Hematopoietic multipotent progenitor cell treated with erythropoietin and hydrocortisone succinate and interleukin-3 and kit ligand, for 17 days (in vitro differentiated cells): ENCODE data around the gene MKLN1.
"Not testable (repeated sequence)": the region's sequence is repeated elsewhere in the genome, so short reads cannot be mapped to it uniquely, and the experiment has no call there.

Source experiments
- DNase-seq: peaks from one replicate; pipeline ENCODE4 v3.0.0-alpha.2; 2015; ENCODE audit warnings: low spot score

Gene MKLN1

DNA sequence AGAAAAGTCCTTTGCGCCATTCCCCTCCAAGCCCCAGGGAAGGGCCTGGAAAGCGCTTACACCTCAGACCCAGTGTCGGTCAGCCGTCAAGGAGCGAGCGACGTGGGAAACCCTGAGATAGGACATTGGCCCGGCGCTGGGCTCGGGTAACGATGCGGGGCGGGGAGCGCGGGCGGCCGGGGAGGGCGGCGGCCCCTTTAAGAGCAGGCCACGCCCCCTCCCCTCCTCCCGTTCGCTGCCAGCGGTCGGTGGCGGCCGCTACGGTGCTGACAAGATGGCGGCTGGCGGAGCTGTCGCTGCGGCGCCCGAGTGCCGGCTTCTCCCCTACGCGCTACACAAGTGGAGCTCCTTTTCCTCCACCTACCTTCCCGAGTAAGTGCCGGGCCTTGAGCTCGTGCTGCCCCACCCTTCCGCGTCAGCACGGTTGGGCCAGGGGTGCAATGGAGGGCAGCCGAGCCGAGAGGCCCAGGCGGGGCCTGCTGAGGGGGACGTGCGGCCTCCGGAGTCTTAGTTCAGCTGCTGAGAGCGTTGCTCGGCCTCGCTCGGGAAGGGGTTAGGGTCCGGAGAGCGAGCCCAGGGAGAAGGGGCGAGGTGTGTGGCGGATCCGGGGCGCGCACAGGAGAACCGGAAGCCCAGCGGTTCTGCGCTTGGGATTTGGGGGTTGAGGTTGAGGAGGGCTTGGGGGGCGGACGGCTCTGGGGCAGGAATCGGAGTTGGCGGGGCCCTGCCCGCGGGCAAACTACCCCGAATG, at the start of gene MKLN1:
TSS of gene MKLN1 (plus strand) at position 251 of the 751 bp plus-strand sequence. CDS start at position 275, 24 bp downstream.
- DNase-seq, result peak; percentile 93

DNA sequence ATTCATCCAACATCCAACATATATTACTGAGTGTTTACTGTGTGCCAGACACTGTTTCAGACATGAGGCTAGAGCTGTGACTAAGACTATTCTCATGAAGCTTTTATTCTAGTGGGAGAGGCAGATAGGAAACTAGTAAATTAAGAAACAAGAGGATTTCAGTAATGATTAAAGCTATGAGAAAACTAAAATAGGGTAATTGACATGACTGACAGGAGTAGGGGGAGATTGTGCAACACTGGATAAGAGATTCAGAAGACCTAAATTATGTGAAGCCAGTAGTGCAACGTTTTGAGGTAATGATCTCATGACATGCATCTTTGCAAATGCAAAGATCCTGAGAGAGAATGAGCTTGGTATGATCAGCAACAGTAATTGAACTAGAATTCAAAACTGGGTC, 48.6 kb upstream of the MKLN1 start:
- no peak for DNase-seq

DNA sequence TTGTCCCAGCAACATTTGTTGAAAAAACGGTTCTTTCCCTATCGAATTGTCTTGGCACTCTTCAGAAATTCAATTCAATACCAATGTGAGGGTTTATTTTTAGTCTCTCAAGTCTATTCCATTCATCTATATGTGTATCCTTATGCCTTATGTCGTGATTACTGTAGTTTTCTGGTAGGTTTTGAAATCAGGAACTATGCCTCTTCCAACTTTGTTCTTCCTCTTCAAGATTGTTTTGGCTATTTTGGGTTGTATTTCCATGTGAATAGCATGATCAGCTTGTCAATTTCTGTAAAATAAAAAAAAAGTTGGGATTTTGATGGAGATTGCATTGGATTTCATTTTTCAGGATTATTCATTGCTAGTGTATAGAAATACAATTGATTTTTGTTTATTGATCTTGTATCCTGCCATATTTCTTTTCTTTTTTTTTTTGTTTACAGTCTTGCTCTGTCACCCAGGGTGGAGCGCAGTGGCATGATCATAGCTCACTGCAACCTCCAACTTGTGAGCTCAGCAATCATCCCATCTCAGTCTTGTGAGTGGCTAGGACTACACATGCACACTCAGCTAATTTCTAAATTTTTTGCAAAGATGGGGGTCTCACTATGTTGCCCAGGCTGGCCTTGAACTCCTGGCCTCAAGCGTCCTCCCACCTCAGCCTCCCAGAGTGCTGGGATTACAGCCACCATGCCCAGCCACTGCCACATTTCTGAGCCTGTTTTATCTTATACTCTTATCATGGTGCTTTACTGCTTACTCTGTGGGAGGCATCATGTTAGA, 46.2 kb upstream of the MKLN1 start:
- DNase-seq, result no peak

DNA sequence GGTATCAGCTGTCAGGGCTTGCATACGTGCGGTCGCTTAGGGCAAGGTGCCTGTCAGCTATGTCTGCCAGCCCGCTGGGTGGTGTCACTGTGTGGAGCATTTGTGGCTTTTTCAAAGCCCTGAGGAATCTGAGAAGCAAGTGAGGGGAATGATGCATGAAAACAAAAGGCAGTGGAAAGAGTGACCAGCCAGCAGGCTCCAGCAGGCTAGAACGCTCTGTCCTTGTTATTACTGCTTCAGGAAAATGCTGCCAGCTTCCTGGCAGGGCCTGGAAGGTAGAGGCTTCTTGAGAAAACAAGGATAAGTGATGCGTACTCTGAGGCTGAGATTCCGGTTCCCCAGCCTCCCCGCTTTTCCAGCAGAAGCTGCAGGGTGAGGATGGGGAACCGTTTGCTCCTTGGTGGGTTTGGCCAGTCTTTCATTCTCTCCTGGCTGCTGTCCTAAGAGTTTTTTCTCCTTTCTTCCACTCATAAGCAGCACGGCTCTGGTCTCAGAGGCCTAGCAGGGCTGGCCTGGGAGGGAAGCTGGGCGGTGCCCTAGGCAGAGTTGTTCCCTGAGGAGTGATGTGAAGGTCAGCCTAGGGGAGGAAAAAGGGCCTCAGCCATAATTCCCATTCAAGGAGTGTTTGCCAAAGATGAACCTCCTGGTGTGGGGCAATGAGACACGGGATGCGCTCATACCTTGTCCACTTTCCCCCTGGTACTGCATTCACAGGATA, 42.8 kb upstream of the MKLN1 start:
- DNase-seq, result no peak

DNA sequence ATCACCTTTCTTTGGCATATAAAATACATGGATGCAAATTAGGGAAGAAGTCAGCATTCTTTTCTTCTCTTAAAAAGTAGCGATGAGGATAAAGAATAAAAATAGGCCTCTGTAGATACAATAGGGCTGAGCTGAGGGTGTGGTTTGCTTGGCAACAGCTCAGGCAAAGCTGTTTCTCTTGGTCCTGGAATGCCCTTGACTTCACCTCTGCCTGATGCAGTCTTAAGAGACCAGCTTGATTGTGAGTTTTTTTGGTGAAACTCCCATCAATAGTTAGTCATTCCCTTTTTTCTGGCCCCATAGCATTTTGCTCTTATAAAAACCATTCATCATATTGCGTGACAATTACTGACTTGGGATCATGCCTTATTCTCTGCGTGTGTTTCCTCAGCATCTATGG, 42.1 kb upstream of the MKLN1 start:
- no peak for DNase-seq

DNA sequence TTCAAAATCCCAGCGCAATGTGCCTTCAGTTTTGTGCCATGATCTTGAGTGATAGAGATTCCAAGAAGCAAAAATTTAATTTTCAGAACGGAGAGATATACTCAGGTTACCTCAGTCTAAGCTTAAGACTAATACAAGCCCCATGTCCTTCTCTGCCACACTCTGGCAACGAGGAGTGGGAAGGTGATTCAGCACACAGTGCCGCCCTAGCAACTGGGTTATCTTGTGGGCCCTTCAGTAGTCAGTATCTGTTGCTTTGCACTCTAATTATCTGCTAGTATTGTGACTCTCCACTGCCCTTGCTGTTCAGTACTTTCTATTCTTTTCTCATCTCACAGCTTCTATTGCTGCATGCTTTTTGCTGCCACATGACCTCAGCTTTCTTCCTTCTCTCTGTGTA, 39.2 kb upstream of the MKLN1 start:
- peak; percentile 43 for DNase-seq

DNA sequence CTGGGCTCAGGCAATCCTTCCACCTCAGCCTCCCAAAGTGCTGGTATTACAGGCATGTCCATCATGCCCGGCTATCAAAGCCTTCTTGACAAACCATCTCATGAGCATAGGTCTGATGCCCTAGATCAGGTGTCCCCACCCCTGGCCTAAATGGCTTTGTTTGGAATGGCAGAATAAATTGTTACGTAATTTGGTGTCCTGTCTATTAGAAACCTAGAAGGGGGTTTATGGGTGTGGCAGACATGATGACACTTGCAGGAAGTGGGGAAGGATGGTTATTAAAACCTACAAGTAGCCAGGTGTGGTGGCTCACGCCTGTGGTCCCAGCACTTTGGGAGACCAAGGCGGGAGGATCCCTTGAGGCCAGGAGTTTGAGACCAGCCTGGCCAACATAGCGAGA, 38.6 kb upstream of the MKLN1 start:
- no peak for DNase-seq

DNA sequence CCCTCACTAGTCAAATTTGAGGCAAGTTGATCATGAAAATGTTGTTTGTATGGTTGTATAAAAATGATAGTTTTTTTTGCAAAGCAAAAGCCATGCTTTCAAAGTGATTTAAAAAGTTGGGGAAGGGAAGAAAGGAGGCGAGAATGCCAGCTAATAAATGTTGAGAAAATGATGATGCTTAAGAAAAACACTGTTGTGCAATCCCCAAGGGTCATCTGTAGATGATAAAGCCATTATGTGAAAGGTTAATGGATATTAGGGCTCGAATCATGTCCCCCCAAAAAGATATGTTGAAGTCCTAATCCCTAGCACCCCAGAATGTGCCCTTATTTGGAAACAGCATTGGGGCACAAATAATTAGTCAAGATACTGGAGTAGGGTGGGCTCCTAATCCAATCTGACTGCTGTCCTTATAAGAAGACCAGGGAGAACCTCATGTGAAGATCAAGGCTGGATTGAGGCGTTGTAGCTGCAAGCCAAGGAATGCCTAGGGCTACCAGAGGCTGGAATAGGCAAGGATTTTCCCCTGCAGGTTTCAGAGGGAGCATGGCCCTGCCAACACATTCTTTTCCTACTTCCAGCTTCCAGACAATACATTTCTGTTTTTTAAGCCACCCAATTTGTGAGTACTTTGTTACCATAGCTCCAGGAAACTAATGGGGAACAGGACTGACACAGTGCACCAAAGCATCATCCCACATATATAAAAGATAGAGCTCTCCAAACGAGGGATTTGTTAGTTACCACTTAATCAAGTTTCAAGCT, 35.4 kb upstream of the MKLN1 start:
- no peak for DNase-seq

DNA sequence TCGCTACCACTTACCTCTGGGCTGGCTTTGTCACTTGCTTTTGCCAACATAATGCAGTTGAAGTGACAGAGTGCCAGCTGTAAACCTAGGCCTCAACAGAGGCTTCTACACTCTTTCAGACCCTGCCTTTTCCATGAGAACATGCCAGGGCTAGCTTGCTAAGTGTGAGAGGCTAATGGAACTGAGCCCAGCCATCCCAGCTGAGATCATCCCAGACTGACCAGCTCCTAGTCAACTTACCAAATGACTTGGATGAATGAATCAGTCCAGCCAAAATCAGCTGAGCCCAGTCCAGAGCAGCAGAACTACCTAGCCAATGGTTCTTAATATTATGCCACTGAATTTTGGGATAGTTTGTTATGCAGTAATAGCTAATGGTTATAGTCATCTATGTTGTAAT, 34.7 kb upstream of the MKLN1 start:
- no peak for DNase-seq

DNA sequence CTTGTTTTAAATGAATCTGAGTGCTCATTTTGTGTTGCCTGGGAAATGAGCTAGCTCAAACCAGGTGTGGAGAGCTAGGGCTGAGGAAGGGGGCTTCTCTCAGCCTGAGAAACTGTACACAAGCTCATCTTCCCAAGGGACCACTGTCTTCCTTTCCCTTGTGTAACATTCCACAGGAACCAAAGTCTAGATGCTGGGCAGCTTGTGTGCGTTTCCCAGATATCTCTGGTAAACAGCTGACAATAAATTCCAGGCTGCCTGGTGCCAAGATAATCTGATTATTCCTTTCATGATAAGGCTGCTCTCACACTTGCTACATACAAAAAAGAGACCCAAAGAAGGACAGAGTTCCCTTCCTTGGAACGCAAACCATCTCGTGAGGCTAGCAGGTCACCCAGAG, 33.1 kb upstream of the MKLN1 start:
- no peak for DNase-seq

DNA sequence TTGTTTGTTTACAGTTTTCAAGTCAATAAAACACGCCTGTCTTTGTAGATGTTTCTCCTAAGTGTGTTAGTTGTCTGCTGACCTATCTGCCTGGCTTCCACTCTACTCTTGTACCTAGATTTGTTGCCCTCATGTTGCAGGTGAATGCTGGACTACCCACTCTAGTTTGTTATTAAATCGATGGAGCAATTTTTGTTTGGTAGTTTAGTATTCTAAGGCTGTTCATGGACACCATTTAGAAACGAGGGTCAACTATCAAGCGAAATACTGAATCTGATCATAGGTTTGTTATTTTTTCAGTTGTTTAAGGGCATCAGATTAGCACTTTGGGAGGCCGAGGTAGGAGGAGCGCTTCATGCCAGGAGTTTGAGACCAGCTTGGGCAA, 29.1 kb upstream of the MKLN1 start:
- no peak for DNase-seq

DNA sequence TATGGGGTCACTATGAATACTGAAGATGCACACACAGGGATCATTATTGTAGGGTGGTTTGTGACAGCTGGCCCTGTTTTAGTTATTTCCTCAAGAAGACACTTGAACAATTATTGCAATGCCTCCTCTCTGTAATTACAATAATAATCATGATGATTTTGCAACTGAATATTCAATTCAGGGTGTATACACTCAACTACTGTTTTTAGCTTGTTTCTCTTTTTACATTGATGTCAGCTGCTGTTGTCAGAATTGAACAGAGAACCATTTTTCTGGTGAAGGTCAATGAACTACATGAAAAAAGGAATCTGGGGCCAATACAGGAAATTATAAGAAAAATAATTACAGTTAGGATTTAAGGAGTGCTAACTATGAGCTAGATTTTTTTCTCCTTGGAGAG, 28.6 kb upstream of the MKLN1 start:
- DNase-seq, result no peak

DNA sequence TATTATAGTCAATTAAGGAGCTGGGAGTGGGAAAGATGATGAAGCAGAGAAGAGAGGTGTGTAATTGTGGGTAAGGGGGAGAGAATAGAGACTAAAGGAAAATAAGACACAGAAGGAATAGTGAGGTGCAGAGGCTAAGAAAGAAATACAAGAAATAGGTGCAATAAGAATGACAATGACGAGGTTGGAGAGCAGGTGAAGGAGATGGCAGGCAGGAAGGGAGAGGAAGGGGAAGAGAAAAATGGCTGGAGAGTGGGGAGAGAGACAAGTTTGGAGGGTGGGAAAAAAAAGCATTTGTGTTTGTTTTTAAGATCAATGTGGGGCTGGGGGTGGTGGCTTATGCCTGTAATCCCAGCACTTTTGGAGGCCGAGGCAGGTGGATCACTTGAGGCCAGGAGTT, 27.6 kb upstream of the MKLN1 start:
- no peak for DNase-seq

DNA sequence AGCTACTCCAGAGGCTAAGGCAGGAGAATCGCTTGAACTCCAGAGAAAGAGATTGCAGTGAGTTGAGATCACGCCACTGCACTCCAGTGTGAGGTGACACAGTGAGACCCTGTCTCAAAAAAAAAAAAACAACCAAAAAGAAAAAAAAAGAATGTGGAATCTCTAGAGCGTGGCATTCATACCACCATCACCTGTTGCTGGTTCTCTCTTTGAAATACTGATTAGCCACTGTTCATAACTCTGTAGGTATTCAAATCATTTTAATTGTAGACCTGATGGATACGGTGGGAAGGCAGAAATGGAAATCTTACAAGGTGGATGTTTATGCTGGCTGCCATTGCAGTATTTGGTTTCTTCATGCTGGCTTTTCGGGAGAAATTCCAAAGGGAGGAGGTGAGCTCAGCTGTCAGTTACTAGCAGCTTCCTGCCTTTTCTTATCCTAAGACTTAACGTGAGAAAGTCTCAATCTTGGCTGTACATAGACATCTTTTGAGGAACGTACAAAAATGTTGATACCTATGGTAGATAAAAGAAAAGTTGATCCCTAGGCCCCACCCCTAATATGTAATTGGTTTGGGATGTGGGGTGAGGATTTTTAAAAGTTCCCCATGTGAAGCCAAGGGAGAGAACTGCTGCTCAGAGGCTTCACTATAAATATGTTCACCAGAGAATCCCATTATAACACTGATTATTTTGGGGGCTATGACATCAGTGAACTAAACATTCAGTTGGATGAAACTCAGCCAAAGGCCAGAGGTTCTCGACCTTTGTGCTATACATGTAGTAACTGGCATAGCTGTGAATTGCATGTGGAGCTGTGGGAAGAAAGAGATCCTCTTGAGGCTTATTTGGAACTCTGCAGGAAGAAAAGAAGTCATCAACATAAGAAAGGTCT, 26.9 kb upstream of the MKLN1 start:
- DNase-seq, result no peak

DNA sequence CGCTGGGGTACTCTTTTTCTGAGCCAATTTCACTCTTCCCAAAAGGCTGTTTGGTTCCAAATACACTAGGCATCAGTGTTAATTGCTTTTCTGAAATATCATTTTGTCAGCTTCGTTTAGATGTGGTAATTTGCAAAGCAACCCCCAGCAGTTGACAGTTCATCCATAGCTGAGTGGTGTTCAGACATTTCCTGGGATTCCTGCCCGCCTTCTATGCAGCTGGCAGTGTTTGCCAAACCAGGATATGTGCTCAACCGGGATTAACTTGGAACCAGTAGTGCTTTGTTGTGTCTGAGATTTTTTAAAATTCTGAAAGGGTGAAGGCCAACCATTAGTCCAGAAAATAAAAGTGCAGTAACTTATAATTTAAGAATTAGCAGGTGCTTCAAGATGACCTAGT, 25.2 kb upstream of the MKLN1 start:
- no peak for DNase-seq

DNA sequence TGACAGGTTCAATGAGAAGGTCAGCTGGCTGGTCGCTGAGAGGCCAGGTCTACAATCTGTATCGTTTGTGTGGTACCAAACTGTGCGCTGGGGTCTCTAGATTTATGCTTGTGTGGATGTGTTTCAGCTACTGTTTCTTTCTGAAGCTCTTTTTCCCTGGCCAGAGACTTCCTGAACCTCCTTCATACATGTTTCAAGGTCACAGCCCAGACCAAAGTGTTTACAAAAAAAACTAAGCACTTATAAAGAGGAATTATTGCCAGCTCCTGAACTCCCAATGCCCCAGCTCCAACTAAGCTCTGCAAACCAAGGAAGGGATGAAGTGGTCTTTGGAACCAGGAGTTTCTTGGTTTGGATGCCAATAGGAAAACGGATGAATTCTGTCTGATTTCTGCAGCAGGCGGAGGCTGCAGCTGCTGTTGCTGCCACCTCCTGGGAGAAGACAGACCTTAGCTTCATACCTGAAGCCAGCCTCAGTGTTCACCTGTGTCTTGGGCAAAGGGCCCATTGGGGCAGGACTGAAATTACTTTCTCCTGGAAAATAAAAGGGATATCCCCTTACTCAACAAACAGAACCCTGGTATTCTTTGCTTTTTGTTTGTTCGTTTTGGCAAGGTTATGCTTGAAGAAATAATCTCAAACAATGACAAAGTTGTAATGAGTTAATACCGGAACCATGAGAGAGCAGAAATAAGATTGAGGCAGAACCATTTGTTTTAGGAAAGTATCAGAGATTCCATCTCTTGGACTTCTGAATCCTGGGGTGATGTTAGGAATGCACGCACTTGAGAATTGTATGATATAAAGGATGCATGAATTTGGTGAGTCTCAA, 24.6 kb upstream of the MKLN1 start:
- DNase-seq, result peak; percentile 20

DNA sequence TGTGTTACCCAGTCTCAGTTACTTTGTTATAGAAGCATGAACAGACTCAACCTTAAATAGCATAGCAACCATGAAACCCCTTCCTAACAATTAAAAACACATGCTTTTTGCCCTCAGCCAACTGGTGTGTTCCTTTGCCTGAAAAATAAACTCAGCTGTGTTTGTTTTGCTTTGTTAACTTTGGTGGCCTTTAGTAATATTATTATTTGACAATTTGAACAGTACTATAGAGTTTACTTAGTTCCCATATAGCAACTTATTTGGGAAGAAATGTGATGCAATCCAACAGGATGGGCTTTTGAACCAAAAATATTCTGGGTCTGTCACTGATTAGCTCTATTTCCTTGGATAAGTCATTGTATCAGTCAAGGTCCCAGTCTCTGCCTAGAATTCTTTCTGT, 22.5 kb upstream of the MKLN1 start:
- no peak for DNase-seq

DNA sequence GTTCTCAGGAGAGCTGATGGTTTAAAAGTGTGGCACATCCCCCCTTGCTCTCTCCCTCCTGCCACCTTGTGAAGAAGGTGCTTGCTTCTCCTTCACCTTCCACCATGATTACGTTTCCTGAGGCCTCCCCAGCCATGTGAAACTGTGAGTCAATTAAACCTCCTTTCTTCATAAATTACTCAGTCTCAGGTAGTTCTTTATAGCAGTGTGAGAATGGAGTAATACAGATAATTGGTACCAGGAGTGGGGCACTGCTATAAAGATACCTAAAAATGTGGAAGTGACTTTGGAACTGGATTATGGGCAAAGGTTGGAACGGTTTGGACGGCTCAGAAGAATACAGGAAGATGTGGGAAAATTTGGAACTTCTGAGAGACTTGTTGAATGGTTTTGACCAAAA, 21.6 kb upstream of the MKLN1 start:
- DNase-seq, result not testable (repeated sequence)

DNA sequence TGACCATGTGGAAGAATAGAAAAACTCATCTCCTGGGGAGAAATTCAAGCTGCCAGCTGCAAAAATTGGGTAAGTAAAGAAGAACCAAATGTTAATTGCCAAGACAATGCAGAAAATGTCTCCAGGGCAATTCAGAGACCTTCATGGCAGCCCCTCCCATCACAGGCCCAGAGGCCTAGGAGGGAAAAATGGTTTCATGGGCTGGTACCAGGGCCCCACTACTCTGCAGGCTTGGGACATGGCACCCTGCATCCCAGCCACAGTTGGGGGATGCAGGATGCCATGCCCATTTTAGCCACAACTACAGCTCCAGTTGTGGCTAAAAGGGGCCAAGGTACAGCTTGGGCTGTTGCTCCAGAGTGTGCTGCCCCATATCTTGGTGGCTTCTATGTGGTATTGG, 20.9 kb upstream of the MKLN1 start:
- DNase-seq, result no peak

DNA sequence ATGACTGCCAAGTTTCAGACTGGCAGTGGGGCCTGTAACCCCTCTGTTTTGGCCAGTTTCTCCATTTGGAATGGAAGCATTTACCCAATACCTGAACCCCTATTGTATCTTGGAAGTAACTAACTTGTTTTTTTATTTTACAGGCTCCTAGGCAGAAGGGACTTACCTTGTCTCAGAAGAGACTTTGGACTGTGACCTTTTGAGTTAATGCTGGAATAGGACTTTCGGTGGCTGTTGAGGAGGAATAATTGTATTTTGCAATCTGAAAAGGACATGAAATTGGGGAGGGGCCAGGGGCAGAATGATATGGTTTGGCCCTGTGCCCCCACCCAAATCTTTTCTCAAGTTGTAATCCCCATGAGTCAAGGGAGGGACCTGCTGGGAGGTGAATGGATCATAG, 20.0 kb upstream of the MKLN1 start:
- DNase-seq, result no peak
